DMS 273 treated with DMSO at 0.1 percent for 48 hours (cell line): Measurements from ENCODE around the gene MYBL2.
"Not testable (repeated sequence)": the region's sequence is repeated elsewhere in the genome, so short reads cannot be mapped to it uniquely, and the experiment has no call there.

Source experiments
- DNase-seq: peaks from one replicate; lab custom pipeline; 2025; lab: John Stamatoyannopoulos, UW

The MYBL2 gene

DNA sequence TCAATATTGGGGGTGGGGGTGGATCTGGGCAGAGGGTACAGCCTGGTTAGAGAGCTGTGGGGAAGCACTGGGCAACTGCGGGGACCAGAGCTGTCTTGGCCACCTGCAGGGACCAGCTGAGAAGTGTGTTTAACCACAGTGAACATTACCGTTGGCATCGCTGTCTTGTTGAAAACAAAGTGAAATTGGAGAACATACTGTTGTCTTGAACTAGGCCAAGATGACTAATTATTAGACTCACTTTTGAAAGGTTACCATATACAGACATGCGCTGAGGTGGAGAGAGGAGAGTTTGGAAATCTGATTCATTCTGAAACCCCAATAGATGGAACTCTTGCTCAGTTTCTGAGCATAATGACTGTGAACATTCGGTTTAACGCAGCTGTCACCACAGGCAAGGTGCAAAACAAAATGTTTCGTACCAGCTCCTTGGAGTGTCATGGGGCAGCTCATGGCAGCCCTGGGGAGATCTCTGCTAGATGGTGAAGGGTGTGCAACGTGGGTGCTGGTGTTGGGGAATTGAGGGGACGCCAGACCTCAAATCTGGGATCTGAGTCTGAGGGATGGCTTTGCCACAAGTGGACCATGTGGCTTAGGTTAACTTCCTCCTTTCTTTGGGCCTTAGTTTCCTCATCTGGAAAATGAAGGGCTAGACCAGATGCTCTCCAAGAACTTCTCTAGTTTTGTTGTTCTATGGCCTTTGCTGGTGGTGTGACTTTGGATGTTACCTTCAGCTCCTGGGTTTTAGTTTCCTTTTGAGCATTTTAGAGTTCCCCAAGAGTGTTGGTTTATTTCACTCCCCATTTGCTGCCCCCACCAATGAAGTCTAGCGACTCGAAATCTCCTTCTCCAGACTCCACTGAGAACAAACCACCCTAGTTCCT lies 84.5 kb downstream of the MYBL2 start:
- no peak for DNase-seq

DNA sequence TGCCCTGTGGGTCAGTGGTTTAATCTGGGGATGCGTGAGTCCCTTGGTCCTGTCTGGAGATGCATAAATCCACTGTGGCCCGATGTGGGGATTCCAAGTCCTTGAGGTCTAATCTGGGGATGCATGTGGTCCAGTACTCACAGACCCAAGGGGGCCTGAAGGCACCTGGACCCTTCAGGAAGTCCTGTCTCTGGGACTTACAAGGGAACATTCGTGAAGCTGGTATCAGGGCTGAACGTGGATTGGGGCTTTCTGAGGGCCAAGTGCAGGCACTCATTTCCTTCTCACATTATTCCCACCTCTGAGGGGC lies 85.1 kb downstream of the MYBL2 start:
- no peak for DNase-seq

DNA sequence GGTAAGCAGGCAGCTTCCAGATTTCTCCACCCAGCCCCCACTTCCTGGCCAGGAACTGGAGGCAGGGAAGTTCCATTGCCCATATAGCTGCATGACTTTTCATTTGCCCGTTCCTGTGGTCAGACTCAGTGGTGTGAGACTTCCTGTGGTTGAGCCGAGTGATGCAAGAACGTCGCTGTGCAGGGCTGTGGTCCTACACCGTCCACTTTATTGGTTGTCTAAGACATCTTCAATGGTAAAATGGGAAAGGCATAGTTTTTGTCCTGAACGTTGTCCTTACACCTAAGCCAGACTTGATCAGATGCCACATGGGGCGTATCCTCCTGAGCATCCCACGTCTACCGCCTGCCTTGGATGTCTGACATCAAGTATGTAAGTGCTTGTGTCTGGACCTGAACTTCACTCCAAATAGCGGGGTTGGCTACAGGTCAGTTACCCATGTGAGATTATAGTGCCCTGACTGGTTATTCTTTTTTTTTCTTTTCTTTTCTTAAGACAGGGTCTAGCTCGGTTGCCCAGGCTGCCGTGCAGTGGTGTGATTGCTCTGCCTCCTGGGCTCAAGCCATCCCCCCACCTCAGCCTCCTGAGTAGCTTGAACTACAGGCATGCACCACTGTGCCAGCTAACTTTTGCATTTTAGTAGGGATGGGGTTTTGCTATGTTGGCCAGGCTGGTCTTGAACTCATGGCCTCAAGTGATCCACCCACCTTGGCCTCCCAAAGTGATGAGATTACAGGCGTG lies 85.8 kb downstream of the MYBL2 start:
- DNase-seq: no peak

DNA sequence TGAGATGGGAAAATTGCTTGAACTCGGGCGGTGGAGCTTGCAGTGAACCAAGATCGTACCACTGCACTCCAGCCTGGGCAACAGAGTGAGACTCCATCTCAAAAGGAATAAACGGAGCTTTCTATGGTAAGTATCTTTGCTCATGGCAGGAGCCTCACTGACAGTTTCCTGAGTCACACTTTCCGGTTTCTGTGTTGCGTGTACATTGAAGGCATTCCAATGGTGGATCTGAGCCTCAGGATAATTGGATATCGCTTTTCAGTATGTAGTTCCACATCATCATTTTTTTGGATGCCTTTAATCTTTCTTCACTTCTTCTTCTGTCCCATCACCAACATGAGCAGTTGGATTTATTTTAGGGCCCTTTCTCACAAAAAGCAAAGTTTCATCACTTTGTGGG lies 88.5 kb downstream of the MYBL2 start:
- no peak for DNase-seq

DNA sequence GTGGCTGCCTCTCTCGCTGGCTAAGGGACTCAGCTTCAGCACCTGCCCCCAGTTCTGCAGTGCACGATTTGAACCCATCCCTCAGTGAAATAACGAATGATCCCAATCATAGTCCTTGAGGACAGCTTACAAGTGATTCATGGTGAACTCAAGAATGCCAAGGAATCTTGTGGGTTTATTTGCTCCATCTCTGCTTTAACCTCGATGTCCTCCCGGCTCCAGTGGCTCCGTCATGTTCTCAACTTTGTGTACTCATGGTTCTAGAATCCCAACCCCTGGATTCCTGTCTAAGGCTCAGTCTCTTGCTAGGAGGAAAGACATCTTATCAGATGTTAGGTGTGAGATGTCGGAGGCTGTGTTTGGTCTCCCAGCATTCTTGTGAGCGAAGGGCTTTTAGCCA lies 88.9 kb downstream of the MYBL2 start:
- DNase-seq: no peak

DNA sequence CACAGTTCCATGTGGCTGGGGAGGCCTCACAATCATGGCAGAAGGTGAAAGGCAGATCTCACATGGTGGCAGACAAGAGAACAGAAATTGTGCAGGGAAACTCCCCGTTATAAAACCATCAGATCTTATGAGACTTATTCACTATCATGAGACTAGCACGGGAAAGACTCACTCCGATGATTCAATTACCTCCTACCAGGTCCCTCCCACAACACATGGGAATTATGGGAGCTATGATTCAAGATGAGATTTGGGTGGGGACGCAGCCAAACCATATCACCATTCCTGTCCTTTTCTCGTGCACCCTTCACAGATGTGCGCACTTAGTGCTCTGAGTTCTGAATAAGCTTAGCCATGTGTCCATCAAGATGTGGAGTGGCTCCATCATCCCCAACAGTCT lies 91.0 kb downstream of the MYBL2 start:
- DNase-seq: not testable (repeated sequence)

DNA sequence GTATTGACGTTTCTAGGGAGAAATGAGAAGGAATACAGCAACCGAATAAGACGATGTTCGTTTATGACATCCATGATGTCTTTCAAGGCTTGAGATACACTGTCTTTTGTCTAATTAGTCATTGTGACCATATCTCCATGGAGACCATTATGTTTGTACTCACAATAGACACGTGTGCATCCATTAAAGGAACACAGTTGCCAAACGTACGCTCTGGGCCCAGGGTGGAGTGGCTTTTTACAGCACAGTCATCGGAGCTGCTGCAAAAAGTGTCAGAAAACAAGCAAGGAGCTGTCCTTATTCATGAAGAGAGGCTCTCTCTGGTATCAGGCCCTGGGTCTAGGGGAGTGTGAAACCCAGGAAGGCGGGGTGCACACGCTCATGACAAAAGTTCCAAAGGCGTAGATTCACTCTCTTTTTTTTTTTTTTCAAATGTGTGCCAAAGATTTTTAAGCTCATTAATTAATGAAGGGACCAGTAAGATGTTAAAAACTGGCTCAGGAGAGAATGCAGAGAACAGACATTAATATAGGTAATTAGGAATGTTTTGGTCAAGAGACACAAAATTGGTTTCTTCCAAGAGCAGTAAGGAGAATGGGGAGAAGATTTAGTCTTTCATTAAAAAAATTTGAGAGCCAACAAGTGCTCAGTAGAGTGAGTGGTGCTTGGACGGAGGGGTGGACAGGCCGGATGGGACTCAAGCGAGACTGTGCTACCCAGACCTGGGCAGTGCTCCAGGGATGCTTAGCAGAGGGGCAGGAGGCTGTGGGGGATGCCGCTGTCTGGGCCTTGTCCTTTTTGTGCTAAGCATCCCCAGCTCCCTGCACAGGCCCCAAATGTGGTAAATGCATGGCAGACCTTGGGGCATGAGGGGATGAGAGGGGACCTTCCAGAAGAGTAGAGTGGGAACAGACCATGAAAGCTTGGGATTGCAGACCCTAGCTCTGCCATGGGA lies 94.7 kb downstream of the MYBL2 start:
- no peak for DNase-seq

DNA sequence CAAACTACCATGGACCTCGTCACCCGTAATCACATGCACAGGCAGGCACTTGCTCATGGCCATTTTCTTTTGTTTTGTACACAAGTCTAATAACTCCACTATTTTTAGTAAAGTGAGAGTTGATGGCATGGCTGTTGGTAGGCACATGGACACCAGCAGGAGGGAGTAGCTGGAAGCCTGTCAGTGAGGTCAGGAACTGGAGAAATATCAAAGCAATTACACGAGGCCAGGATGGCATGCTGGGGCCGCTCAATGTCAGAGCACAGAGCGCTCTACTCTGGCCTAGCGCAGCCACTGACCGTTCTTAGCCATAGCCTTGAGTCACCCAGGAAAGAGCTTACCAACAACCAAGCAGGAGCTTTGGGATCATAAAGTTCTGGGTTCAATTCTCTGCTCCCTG lies 96.0 kb downstream of the MYBL2 start:
- no peak for DNase-seq

DNA sequence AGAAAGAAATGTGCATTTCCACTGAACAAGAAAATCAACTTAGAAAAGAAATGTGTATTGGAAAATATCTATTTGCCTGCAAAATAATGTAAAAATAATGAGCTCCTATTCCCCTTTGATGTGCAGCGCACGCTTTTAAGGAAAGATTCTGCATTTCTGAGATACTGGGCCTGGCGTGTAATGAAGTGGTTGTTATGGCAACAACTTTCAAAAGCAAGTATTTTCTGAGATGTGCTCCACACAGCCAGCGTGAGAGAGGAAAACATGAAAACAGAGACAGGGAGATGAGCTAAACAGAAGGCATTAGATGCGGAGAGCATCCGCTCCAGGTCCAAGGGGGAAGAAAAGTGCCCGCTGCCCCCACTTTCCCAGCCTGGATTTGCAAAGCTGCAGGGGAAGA lies 99.0 kb downstream of the MYBL2 start:
- DNase-seq: no peak
